ENCODE results near the gene ABCA7.

The ABCA7 gene

DNA sequence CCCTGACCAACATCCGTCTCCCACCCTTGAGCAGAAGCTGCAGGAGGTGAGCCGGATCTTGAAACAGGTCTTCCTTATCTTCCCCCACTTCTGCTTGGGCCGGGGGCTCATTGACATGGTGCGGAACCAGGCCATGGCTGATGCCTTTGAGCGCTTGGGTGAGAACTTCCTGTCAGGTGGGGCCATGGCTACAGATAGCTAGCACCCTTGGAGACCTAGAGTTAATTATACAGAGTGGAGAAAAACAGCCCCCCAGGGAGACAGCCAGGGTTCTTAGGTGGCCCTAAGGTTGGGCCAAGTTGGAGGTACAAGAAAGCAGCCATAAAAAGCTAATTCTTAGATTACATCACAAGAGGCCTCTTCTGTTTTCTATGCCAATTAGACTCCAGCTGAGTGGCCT lies 18.2 kb downstream of the ABCA7 start:
- no peak for DNase-seq

DNA sequence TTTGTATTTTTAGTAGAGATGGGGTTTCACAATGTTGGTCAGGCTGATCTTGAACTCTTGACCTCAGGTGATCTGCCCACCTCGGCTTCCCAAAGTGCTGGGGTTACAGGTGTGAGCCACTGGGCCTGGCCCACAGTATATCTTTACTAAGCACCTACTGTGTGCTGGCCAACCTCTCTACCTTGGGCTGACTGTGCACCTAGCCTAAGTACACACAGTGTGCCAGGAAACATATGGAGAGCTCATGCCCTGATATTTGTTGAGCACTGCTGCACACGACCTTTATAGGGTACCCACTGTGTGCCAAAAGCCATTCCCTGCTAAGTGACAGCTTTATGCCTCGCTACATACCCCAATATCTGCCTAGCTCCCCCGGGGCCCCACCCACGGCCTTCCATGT lies 20.8 kb downstream of the ABCA7 start:
- no peak for DNase-seq

DNA sequence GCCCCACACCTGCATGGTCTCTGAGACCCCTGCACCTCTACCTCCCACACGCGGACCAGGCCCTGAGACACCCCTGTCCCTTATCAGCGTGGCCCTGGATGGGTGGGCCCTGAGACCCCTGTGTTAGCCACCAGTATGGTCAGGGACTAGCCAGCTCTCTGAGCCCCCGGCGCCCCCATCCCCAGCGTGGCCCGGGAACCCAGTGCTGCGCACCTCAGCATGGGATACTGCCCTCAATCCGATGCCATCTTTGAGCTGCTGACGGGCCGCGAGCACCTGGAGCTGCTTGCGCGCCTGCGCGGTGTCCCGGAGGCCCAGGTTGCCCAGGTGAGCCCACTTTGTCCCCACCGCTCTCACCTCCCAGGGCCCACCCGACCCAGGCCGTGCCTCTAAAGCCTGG lies 22.1 kb downstream of the ABCA7 start:
- DNase-seq: no peak

DNA sequence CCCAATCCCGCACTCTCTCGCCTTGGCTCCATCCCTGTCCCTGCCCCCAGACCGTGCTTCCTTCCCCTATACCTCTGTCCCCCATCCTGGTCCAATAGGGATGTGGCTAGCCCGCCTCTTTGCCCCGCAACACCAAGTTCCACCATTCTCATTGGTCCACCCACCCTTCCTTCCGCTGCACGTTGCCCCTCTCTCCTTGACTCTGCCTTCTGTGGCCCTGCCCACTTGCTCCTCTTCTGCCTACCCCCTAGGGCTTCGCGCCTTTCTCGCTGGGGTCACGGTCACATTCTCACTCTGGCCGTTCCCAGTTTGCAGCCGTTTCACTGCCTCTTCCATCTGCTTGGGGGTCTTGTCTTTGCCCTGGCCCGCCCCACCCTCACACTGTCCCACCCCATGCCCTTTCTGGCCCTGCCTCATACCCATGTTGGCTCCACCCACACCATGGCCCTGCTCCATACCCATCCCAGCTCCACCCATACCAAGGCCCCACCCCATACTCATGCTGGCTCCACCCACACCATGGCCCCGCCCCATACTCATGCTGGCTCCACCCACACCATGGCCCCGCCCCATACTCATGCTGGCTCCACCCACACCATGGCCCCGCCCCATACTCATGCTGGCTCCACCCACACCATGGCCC lies 22.6 kb downstream of the ABCA7 start:
- no peak for DNase-seq

DNA sequence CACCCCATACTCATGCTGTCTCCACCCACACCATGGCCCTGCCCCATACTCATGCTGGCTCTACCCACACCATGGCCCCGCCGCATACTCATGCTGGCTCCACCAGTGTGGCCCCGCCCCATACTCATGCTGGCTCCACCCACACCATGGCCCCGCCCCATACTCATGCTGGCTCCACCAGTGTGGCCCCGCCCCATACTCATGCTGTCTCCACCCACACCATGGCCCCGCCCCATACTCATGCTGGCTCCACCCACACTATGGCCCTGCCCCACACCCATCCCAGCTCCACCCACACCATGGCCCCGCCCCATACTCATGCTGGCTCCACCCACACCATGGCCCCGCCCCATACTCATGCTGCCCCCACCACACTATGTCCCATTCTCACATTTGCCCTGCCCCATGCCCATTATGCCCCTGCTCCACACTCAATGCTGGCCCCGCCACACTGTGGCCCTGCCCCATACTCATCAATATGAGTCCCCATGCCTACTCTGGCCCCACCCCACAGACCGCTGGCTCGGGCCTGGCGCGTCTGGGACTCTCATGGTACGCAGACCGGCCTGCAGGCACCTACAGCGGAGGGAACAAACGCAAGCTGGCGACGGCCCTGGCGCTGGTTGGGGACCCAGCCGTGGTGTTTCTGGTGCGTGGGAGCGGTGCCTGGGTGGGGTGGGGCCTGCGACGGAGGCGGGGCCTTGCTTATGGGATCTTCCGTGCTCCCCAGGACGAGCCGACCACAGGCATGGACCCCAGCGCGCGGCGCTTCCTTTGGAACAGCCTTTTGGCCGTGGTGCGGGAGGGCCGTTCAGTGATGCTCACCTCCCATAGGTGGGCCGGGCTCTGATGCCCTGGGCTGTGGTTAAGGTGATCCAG lies 23.4 kb downstream of the ABCA7 start:
- DNase-seq: peak; percentile 59

DNA sequence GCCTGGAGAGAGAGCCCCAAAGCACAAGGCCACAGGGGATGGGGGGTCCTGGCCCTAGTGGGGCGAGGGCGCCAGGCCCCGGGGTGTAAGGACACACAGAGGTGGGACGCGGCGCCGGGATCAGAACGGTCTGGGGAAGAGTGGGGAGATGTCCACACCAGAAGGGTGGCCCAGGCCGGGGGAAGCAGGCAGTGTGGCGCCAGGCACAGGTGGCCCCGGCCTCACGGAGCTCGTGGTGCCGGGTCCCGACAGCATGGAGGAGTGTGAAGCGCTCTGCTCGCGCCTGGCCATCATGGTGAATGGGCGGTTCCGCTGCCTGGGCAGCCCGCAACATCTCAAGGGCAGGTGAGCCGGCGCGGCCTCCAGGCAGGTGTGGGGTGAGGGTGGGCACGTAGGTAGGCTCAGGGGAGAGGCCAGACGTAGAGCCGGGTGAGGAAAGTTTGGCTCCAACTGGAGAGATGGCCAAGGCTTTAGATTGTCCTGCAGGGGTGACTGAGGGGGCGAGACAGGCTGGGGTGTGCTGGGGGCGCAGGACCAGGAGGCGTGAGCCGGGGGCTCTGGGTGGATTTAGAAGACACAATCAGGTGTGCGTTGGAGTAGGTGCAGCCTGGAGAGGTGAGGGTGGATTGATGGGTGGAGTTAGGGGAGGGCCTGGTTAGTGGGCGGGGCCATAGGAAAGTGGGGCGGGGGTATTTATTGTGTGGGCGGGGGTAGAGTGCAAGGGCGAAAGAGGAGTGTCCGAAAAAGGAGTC lies 24.2 kb downstream of the ABCA7 start:
- DNase-seq: no peak

DNA sequence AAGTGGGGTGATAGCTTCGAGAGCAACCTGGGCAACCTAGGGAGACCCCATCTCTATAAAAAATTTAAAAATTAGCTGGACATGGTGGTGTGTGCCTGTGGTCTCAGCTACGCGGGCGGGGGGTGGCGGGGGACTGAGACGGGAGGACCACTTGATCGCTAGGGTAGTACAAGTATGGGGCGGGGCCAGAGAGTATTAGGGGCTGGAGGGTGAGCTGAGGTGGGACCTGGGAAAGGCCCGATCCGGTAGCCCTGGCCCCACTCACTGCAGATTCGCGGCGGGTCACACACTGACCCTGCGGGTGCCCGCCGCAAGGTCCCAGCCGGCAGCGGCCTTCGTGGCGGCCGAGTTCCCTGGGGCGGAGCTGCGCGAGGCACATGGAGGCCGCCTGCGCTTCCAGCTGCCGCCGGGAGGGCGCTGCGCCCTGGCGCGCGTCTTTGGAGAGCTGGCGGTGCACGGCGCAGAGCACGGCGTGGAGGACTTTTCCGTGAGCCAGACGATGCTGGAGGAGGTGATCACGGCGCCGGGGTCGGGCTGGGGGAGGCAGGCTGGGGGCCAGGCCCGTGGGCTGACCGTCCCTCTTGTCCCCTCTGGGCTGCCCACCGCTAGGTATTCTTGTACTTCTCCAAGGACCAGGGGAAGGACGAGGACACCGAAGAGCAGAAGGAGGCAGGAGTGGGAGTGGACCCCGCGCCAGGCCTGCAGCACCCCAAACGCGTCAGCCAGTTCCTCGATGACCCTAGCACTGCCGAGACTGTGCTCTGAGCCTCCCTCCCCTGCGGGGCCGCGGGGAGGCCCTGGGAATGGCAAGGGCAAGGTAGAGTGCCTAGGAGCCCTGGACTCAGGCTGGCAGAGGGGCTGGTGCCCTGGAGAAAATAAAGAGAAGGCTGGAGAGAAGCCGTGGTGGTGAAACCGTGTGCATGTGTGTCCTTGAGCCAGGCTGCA lies 25.0 kb downstream of the ABCA7 start:
- peak; percentile 81 for DNase-seq

DNA sequence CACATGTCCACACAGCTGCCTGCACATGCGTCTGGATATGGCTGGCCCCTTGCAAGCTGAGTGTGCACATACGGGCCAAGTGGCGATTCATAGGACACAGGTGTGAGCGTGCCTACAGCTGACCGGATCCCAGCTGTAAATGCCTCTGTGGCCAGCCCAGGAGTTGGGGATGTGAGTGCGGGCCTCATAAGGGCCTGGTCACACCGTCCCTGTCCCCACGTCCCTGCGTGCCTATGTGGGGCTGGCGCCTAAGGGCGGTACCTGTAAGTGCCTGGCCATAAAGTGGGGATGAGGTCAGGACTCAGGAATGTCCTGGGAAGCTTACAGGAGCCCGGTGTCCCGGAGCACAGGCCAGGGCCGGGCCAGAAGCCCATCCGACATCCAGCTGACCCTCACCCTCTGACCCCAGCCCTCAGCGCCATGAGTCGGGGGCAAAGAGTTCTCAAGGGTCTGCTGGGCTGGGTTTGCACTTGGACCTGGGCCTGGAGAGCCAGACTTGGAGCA lies 25.8 kb downstream of the ABCA7 start:
- no peak for DNase-seq

DNA sequence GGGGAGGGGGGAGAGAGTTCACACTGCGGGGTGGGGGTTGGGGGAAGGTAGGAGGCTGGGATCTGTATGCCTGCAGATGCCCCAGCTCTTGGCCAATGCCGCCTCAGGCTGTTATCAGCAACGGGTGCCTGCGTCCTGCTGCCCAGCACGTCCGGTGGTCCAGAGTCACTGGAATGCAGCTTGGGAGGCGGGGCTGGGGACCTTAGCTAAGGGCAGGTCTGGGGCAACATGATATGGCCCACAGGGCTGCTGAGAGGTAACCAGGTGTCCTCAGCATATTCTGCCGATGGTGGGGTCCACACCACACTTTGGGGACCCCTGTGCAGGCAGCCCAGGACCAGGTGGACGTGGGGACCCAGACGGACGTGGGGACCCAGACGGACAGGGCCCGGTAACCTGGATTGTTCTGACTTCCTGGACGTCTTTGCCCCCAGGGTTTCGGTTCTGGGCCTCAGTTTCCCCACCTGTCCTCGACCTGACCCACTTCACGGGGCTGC lies 26.4 kb downstream of the ABCA7 start:
- no peak for DNase-seq

DNA sequence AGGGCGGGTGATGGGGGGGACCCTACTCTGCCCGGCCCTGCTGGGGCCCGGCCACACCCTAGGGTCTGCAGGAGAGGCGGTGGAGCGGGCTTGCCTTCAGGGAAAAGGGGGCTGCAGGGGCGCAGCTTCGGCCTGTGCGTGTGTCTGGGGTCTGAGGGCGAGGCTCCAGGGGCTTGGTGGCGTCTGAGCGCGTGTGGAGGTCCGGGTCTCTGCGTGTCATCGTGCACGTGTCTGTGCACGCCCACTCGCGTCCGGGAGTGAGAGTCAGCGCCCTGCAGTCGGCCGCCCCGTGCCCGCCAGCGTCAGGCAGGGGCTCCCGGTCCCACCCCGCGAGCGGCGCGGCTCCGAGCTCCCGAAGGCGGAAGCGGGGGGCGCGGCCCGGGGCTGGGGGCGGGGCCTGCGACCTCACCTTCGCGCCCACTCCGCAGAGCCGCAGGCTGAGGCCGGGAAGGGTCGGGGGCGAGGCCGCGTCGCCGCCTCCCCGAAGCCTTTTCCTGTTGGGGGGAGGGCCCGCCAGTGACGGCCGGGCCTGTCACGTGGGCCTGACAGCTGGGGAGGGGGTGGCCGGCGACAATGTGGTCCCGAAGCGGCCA lies 26.9 kb downstream of the ABCA7 start, which contains the start of gene ARHGAP45:
ARHGAP45 (plus strand) TSS at position 420 of the 593 bp plus-strand sequence. CDS start 239 bp downstream, outside the sequence.
- DNase-seq: peak; percentile 81

DNA sequence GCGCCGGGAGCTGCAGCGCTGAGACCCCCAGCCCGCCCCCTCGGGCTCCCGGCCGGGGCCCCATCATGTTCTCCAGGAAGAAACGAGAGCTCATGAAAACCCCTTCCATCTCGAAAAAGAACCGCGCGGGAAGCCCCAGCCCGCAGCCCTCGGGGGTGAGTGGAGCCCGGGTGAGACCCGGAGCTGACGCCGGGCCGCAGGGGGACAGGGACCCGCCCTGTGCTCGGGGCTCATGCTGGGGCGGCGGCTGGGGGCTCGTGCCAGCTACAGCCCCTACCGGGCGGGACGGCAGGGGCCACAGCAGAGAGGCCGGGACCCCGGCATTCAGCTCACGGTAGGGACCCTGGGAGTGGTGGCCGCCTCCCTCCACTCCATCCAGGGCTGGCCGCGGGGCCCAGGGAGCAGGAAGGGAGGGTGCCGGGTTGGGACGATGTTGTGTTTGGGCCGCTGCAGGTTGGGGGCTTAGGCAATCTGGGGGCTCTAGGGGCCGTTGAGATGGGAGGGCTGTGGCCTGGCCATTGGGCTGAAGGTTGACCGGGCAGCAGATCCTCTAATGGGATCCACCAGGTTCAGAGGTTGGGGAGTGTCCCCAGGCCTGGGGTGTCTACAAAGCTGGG lies 27.5 kb downstream of the ABCA7 start:
- DNase-seq: peak; percentile 66

DNA sequence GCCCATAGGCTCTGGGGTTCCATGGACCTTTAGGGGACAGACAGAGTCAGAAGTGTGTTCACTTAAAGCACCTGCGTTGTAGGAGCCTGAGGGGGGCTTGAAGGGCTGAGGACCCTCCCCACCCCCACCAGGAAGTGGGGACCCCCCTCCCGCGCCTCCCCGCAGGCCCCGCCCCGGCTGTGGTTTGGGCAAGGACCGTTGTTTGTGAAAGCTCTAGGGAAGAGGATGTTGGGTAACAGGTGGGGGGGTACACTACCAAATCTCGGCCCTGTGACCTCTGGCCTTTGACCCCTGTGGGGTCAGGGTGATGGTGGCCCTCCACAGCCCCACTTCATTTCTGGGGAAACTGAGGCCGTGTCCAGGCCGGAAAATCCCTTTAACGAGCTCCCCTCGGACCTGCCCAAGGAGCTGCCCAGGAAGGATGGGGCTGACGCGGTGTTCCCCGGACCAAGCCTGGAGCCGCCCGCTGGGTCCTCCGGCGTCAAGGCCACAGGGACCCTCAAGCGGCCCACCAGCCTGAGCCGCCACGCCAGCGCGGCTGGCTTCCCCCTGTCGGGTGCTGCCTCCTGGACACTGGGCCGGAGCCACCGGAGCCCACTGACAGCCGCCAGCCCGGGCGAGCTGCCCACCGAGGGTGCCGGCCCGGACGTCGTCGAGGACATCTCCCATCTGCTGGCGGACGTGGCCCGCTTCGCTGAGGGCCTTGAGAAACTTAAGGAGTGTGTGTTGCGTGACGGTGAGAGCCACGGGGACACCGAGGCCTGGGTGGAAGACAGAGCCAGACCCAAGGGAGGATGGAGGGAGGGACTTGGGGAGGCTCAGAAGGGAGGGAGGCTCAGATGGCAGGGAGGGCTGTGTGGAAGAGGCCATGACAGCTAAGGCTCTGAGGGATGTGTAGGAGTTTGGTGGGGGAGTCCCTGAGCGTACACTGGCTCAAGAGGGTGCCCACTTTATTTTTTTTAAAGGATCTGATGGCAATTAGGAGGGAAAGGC lies 28.4 kb downstream of the ABCA7 start:
- DNase-seq: peak; percentile 55

DNA sequence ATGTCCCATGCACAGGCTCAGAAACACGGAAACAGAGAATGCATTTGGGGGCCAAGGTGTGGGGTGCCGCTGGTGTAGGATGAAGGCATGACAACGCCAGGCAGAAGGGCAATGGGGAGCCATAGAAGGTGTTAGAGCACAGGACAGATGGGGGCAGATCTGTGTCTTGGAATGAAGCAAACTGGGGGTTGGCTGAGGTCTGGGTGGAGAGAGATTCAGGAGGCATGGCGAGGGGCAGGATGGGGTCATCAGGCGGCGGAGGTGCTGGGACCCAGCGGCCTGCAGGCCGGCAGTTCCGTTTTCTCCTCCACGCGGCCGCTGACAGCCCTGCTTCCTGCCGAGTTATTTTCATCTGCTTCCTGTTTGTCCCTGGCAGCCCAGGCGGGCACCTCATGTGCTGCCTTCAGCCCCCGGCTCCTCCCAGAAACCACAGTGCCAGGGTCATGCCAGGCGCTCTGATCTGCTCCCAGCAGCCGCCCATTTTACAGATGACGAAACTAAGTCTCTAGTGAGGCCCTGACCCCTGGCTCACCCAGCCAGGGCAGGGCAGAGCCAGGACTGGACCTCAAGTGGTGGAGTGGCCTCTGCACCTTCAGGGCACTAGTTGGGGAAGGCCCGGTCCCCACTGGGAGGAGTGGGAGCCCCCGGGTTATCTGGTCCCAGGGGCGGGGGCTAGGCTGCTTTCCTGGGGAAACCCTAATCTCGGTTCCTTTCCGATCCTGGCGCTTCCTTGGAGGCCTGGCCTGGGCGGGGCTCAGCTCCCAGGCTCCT lies 29.3 kb downstream of the ABCA7 start:
- DNase-seq: peak; percentile 45

DNA sequence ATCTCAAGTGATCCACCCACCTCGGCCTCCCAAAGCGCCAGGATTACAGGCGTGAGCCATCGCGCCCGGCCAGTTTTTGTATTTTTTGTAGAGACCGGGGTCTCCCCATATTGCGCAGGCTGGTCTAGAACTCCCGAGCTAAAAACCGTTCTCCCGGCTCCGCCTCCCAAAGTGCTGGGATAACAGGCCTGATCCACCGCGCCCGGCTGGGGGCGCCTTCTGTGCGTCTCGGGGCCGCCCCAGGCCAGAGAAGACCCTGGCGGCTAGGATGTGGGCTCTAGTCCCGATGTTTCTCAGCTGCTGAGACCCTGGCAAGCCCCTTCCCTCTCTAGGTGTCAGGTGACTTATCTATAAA lies 30.6 kb downstream of the ABCA7 start:
- no peak for DNase-seq

DNA sequence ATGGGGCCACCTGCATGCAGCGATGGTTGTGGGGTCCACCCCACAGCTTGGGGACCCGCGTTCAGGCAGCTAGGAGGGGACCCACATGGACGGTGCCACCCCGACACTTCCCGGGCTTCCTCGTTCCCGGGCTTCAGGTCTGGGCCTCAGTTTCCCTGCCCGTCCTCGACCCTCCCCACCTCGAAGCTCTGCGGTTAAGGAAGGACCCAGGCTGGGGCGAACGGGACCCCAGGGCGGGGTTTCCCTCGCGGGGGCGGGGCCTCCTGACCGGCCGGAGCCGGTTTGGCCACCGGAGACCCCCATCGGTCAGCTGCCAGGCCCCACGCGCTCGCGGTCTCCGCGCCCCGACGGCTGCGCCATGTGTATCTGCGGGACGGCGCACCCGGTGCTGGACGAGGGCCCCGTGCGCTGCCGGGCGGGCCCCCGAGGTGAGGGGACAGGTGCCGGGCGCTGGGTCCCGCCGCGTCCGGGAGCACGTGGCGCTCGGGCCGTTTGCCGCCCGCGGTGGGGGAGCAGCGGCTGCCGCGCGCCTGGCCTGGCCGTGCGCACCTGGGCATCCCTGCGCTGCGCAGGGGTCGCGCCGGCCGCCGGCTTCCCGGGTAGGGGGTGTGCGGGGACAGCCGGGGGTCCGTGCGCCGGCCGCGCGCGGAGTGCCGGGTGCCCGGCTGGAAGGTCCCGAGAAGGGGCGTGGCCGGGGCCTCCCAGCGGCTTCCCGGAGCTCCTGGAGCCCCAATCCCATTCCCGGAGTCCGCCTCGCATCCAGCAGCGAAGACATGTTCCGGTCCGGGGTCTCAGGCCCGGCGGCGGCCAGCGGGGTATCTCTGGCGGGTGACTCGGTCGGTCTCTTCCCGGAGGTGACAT lies 31.3 kb downstream of the ABCA7 start:
- no peak for DNase-seq

DNA sequence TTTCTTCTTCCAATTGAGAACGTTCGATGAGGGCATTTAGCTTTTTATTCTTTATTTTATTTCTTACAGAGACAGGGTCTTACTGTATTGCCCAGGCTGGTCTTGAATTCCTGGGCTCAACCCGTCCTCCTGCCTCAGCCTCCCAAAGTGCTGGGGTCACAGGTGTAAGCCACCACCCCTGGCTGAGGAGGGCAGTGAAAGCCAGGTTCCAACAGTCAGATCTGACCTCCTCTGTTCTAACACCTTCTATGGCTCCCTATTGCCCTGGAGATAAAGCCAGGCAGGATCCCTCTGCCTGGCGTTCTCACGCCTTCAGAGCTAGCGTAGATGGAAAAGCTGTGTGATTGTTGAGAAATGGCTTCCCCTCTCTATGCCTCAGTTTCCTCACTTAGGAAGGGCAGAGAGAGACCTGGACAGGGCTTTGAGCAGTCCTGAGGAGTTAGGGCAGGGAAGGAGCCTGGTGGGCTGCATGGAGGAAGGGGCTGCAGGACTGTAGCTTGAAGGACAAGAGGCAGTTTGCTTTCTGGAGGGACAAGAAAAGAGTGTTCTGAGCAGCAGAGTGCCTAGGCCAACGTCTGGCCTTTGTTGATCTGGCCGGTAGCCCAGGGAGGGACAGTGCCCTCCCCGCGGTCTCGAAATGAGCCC lies 32.6 kb downstream of the ABCA7 start:
- no peak for DNase-seq
